Muscle of leg (tissue), 11 donors: ENCODE measurements around the gene LOX. TPM values are rescaled to one million over a fixed set of nuclear protein-coding genes. Genes with fewer than 3 reads are reported as not detected.

ENCODE experiments used
- DNase-seq: peaks from one replicate; pipeline ENCODE4 v3.0.0; 2013
- H3K27ac ChIP-seq: one replicate; pipeline ENCODE4 v1.5.1; 2013; ENCODE audit warnings: mild to moderate bottlenecking, low read length, control low read depth
- H3K27me3 ChIP-seq: one replicate; pipeline ENCODE4 v1.6.1; 2013; ENCODE audit warnings: low read length; ENCODE audit not compliant: control insufficient read depth, insufficient read depth
- H3K36me3 ChIP-seq: one replicate; pipeline ENCODE4 v1.6.1; 2013; ENCODE audit warnings: low read length; ENCODE audit not compliant: control insufficient read depth, insufficient read depth
- H3K4me1 ChIP-seq: one replicate; pipeline ENCODE4 v1.6.1; 2013; ENCODE audit warnings: low read length; ENCODE audit not compliant: control insufficient read depth, insufficient read depth
- H3K4me3 ChIP-seq: one replicate; pipeline ENCODE4 v1.5.1; 2013; ENCODE audit warnings: low read length, control low read depth
- H3K9me3 ChIP-seq: replicated peaks from 2 replicates; pipeline ENCODE4 v1.6.1; 2013; ENCODE audit warnings: low read depth, low read length; ENCODE audit not compliant: control insufficient read depth
- WGBS: methylation state at CpG from one replicate; pipeline ENCODE4 v1.1.5; 2013; ENCODE audit warnings: missing lambda C conversion rate; ENCODE audit not compliant: insufficient coverage; 5-methylcytosine and 5-hydroxymethylcytosine counted together
- polyA plus RNA-seq, 8 donors: library from polyadenylated mRNA; unstranded; fragments of 120-200 nt; gene quantifications; one replicate each; pipeline versions ENCODE4 v1.2.1 to v1.2.3, GENCODE V29; 2013; ENCODE audit warnings: inconsistent platforms in 1 of 8, low replicate concordance in 1 of 8; ENCODE audit not compliant: insufficient read length in 8 of 8, insufficient read depth in 1 of 8
- total RNA-seq: library from RNA; stranded (reverse); fragments of 120-200 nt; gene quantifications from one replicate; pipeline ENCODE4 v1.2.4, GENCODE V29; 2013

LOX gene
- total and polyA plus RNA-seq, 9 donors = 26.6 to 139 (median 51.9) TPM

DNA sequence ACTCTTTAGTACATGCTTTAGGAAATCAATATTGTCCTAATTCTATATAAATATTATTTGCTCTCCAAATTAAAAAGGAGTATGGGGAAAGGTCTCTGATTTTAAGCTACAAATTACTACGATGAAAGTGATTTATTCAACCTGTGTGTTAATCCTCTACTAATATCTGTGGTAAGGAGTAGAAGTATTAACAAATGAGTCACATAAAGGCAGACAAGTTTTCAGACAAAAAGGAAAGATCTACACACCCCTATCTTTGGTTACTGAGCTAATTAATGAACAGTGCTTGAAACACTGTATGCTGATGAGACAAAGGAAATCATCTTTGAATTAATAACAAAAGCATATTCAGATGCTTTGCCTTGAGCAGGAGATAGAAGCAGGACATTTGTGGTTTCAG lies 15.9 kb downstream of the LOX start:
- Histone ChIP-seq H3K27ac (no peak overlapping the region), H3K36me3 (no peaks in the 10 kb centered on the region), H3K9me3 (no peaks in the 10 kb centered on the region), H3K4me1 (no peaks in the 10 kb centered on the region), H3K4me3 (no peak overlapping the region), H3K27me3 (no peaks in the 10 kb centered on the region)
- WGBS = no CpG with 5 or more reads among the region's 1 CpG
- DNase-seq = no peak

DNA sequence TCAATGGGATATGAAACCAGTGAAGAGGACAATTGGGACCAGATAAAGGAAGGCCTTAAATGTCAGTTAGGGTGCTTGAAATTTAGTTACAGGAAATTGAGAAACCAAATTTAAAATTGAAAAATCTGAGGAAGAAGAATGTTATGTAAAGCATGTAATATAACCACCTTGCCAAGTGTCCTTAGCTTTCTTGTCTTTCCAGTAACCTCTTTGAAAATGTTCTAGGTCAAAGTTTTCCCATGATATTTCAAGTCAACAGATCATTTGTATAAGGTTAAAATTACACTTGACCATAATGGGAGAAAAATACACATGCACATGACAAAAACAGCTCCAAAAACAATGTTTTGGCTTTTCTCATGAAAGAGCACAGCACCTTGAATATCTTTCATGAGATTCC lies 21.1 kb downstream of the LOX start:
- DNase-seq = no peak
- H3K27me3 ChIP-seq = no peaks in the 10 kb centered on the region
- no peak overlapping the region for H3K4me3 ChIP-seq

DNA sequence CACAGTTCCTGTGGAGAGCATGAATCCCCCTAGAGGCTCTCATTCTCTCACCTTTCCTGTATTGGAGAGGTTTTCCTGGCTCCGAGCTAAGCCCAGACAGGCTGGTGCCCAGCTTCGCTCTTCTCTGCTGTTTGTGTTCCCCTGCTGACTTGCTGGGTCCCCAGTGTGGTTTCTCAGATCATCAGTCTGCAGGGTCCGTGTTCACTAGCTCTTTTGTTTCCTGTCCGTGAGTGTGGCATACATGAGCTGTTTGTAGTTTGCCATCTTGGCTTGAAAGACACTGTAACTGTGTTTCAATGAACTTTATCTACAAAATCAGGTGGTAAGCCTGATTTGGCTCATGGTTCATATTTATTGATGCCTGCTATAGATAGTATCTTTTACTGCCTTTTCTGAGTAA lies 23.8 kb downstream of the LOX start:
- Histone ChIP-seq H3K4me1 (no peaks in the 10 kb centered on the region), H3K27me3 (no peaks in the 10 kb centered on the region), H3K4me3 (no peak overlapping the region), H3K27ac (no peak overlapping the region), H3K9me3 (no peaks in the 10 kb centered on the region), H3K36me3 (no peaks in the 10 kb centered on the region)
- 92% methylated on average over 2 of the region's 4 CpGs for WGBS
- no peak for DNase-seq

More for the DNA sequence above, 21.1 kb downstream of the LOX start:
- Histone ChIP-seq H3K9me3 (no peaks in the 10 kb centered on the region), H3K36me3 (no peaks in the 10 kb centered on the region), H3K4me1 (no peaks in the 10 kb centered on the region), H3K27ac (no peak overlapping the region)

DNA sequence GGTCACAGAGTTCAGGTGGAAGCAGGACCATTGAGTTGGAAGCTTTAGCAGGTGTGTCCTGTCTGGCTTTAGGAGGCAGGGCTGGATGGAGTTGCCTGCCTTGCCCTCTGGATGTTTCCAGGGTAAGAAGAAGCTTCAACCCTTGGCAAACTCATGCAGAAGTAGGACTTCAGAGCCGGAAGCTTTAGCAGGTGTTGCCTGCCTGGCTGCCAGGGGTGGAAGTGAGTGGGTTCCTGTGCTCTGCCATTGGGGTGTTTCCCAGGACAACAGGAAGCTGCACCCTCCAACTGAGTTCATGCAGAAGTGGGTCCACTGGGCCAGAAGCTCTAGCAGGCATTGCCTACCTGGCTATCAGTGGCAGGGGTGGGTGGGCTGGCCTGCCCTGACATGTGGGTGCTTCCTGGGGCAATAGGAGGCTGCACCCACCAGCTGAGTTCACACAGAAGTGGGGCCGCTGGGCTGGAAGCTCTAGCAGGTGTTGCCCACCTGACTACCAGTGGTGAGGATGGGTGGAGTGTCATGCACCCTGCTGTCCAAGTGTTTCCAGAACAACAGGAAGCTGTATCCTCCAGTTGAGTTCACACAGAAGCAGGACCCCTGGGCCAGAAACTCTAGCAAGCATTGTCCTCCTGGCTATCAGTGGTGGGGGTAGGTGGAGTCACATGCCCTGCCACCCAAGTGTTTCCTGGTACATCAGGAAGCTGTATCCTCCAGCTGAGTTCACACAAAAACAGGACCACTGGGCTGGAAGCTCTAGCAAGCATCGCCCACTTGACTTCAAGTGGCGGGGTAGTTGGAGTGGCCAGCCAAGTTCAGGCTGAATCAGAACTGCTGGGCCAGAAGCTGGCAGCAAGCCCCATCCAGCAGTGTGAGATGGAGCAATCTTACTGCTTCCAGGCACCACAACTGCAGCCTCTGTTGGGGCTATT lies 24.6 kb downstream of the LOX start:
- WGBS = 95% methylated on average over 4 of the region's 4 CpGs
- DNase-seq = no peak
- no peaks in the 10 kb centered on the region for H3K36me3 ChIP-seq
- no peak overlapping the region for H3K27ac ChIP-seq
- H3K4me1 ChIP-seq = no peaks in the 10 kb centered on the region
- no peaks in the 10 kb centered on the region for H3K9me3 ChIP-seq
- no peak overlapping the region for H3K4me3 ChIP-seq
- no peaks in the 10 kb centered on the region for H3K27me3 ChIP-seq

DNA sequence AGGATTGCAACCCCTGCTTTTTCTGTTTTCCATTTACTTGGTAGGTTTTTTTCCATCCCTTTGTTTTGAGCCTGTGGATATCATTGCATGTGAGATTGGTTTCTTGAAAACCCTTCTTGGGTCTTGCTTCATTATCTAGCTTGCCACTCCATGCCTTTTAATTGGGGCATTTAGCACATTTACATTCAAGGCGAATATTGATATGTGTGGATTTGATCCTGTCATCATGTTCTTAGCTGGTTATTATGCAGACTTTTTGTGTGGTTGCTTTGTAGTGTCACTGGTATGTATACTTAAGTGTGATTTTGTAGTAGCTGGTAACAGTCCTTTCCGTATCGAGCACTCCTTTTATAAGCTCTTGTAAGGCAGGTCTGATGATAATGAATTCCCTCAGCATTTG lies 26.5 kb downstream of the LOX start:
- Histone ChIP-seq H3K36me3 (no peaks in the 10 kb centered on the region), H3K9me3 (no peaks in the 10 kb centered on the region), H3K27ac (no peak overlapping the region), H3K4me1 (no peaks in the 10 kb centered on the region), H3K27me3 (no peaks in the 10 kb centered on the region), H3K4me3 (no peak overlapping the region)
- WGBS = no CpG with 5 or more reads among the region's 3 CpGs
- no peak for DNase-seq

DNA sequence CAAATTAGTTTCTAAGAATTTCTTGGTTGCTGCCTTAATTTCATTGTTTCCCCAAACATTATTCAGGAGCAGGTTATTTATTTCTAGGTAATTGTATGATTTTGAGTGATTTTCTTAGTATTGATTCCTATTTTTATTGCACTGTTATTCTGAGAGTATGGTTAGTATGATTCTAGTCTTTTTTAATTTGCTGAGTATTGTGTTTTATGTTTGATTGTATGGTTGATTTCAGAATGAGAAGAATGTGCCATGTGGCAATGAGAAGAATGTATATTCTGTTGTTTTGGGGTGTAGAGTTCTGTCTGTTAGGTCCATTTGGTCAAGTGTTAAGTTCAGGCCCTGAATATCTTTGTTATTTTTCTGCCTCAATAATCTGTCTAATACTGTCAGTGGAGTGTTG lies 27.1 kb downstream of the LOX start:
- H3K27ac ChIP-seq = no peak overlapping the region
- DNase-seq = no peak
- H3K9me3 ChIP-seq = no peaks in the 10 kb centered on the region
- no peaks in the 10 kb centered on the region for H3K36me3 ChIP-seq
- no peak overlapping the region for H3K4me3 ChIP-seq
- H3K4me1 ChIP-seq = no peaks in the 10 kb centered on the region
- no peaks in the 10 kb centered on the region for H3K27me3 ChIP-seq

DNA sequence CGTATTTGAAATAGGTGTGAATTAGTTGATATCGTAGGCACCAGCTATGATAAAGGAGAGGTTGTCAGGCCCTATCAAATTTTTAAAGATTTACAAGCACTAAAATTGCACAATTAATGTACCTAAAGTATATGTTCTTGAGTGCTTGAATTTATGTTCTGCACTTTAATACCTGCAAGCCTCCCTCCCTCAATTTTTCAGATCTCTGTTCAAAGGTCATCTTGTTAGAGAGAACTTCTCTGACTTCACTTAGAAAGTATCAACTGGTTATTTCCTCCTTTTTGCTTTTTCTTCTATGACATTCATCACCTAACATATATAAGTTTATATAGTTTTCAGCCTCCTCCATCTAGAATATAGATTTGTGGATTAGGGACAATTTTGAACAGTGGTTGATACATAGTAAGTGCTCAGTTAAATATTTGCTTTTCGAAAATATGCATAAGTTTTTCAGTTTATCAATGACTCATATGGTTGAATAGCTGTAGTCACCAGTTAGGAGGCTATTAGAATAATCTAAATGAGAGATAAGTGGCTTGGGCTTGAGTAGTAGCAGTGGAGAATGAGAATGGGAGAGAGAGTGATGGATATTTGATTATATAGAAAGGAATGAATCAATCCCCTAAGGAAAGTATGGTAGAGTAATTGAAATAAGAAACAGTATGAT lies 37.3 kb downstream of the LOX start:
- Histone ChIP-seq H3K36me3 (peaks cover 3% of the 10 kb centered on the region), H3K9me3 (peaks cover 5% of the 10 kb centered on the region), H3K4me3 (no peak overlapping the region), H3K27ac (no peak overlapping the region), H3K4me1 (no peaks in the 10 kb centered on the region), H3K27me3 (no peaks in the 10 kb centered on the region)
- 100% methylated on average over 1 of the region's 3 CpGs for WGBS
- DNase-seq = no peak

DNA sequence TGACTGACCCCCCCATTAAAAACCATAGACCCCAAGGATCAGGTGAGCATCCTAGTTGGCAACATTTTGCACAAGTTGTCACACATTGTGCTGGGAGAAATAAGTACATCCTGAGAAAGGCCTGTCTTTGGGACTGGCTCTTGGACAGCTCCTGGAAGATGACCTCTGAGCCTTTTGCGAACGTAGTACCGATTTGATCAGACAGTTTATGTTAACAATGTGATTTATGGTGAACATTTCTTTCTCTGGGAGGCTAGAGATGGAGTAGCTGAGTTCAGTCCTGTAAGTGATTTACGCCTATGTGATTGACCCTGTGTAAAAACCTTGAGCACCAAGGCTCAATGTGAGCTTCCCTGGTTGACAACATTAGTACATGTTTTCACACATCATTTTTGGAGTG lies 41.7 kb downstream of the LOX start:
- no peaks in the 10 kb centered on the region for H3K4me1 ChIP-seq
- H3K36me3 ChIP-seq = peaks cover 3% of the 10 kb centered on the region
- no peak overlapping the region for H3K27ac ChIP-seq
- no peaks in the 10 kb centered on the region for H3K9me3 ChIP-seq
- no peak overlapping the region for H3K4me3 ChIP-seq
- DNase-seq = no peak
- WGBS = 87% methylated on average over 4 of the region's 4 CpGs
- H3K27me3 ChIP-seq = no peaks in the 10 kb centered on the region

DNA sequence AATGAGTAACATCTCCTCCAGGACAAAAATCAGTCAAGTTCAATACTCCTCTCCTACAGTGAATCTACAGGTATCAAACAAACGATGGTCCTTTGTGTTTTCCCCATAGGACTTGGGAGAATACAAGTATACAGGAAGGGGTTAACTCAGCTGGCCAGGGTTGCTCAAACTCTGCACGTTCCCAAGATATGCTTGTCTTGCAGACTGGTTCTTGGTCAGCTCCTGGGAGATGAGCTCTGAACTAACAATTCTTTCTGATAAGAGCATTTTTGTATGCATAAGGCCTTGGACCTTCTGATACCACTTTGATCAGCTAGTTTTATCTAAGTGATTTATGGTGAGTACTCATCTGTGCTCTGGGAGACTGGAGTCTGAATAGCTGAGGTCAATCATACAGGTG lies 42.1 kb downstream of the LOX start:
- H3K36me3 ChIP-seq = peaks cover 3% of the 10 kb centered on the region
- no peaks in the 10 kb centered on the region for H3K27me3 ChIP-seq
- WGBS = 50% methylated on average over 2 of the region's 2 CpGs
- H3K4me3 ChIP-seq = no peak overlapping the region
- no peaks in the 10 kb centered on the region for H3K4me1 ChIP-seq
- no peak for DNase-seq
- H3K9me3 ChIP-seq = no peaks in the 10 kb centered on the region
- H3K27ac ChIP-seq = no peak overlapping the region

DNA sequence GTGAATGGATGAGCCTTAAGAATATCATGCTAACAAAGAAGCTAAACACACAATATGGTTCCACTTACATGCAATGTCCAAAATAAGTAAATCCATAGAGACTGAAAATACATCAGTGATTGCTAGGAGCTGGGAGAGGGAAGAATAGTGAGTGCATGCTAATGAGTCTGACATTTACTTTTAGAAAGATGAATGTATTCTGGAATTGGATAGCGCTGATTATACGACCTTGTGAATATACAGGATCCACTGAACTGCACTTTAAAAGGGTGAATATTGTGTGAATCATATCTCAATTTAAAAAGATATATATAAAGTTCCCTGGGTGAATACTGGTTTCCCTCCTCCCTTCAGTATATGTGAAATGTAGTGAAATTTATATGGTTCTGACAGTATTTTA lies 46.2 kb downstream of the LOX start:
- no peak for DNase-seq
- Histone ChIP-seq H3K27ac (no peak overlapping the region), H3K4me1 (no peaks in the 10 kb centered on the region), H3K9me3 (no peaks in the 10 kb centered on the region), H3K4me3 (no peak overlapping the region), H3K36me3 (peaks cover 5% of the 10 kb centered on the region), H3K27me3 (no peaks in the 10 kb centered on the region)
- WGBS = no CpG with 5 or more reads among the region's 2 CpGs
